Measurements from ENCODE around the gene AK2.

- no peak for TF ChIP-seq CTCF (IDR thresholded peaks at IDR 0.05; ENCODE audit: low read depth, low read length, poor library complexity, severe bottlenecking)
- no peak for TF ChIP-seq EZH2phosphoT487 (IDR thresholded peaks at IDR 0.05; ENCODE audit: borderline replicate concordance, low read length)
Observed at GRCh38 chr1:33047839-33048305, 11.2 kb upstream of the AK2 start.
